HAP-1 (cell line): Measurements from ENCODE around the gene CLMN.

Source experiments
- DNase-seq, 2 experiments: peaks; one replicate each; pipeline ENCODE4 v3.0.0-alpha.2; 2016 to 2020; ENCODE audit warnings: low spot score in 2 of 2
- H3K27me3 ChIP-seq: fragments of 250-450 bp; sonication (Bioruptor Pico); 2 replicates; pipeline ENCODE4 v1.5.1; 2020; ENCODE audit warnings: low read depth, mild to moderate bottlenecking, moderate library complexity
- H3K36me3 ChIP-seq: fragments of 250-450 bp; sonication (Bioruptor Pico); replicated peaks from 2 replicates; pipeline ENCODE4 v1.5.1; 2020; ENCODE audit warnings: mild to moderate bottlenecking
- H3K4me1 ChIP-seq: fragments of 250-450 bp; sonication (Bioruptor Pico); 2 replicates; pipeline ENCODE4 v1.5.1; 2020; ENCODE audit warnings: mild to moderate bottlenecking
- H3K4me3 ChIP-seq: fragments of 250-450 bp; sonication (Bioruptor Pico); 2 replicates; pipeline ENCODE4 v1.5.1; 2020; ENCODE audit warnings: mild to moderate bottlenecking, moderate library complexity
- H3K9me3 ChIP-seq: fragments of 250-450 bp; sonication (Bioruptor Pico); 2 replicates; pipeline ENCODE4 v1.5.1; 2020; ENCODE audit warnings: mild to moderate bottlenecking, moderate library complexity
- in situ Hi-C: fragments of 300-500 bp; cut with MboI; formaldehyde crosslinking; loops from 3 replicates; pipeline ENCODE4 v1.14.3; 2020; ENCODE audit warnings: low sequenced_read_pairs, inconsistent platforms, mixed read lengths

Gene CLMN

GRCh38 chr14:95163132-95163531 lies 156.6 kb downstream of the CLMN start:
- no peaks in the 10 kb centered on the region for H3K9me3 ChIP-seq
- DNase-seq = no peak
- no peaks in the 10 kb centered on the region for H3K27me3 ChIP-seq
- no peak overlapping the region for H3K4me3 ChIP-seq
- in situ Hi-C loops = no loop called here
- no peaks in the 10 kb centered on the region for H3K4me1 ChIP-seq
- no peaks in the 10 kb centered on the region for H3K36me3 ChIP-seq

- H3K36me3 ChIP-seq = no peaks in the 10 kb centered on the region
- no peaks in the 10 kb centered on the region for H3K4me1 ChIP-seq
- H3K27me3 ChIP-seq = no peaks in the 10 kb centered on the region
- no peak for DNase-seq
- in situ Hi-C loops = no loop called here
- no peak overlapping the region for H3K4me3 ChIP-seq
- H3K9me3 ChIP-seq = no peaks in the 10 kb centered on the region
Observed at GRCh38 chr14:95162641-95163040, 157.1 kb downstream of the CLMN start.

- in situ Hi-C loops = no loop called here
Observed at GRCh38 chr14:95157327-95158189, 162.2 kb downstream of the CLMN start, which contains the start of gene DICER1. TSS of gene DICER1 (minus strand) at chr14:95157529. CDS start at chr14:95133458, 24,071 bp downstream.

GRCh38 chr14:95157048-95157326 lies 162.7 kb downstream of the CLMN start:
- Histone ChIP-seq H3K4me3 (peak overlapping the region; percentile 66), H3K4me1 (peaks cover 8% of the 10 kb centered on the region), H3K9me3 (no peaks in the 10 kb centered on the region), H3K27me3 (no peaks in the 10 kb centered on the region), H3K36me3 (no peaks in the 10 kb centered on the region)
- no peak for DNase-seq
- in situ Hi-C loops = no loop called here

More at GRCh38 chr14:95157327-95158189, 162.2 kb downstream of the CLMN start, which contains the start of gene DICER1:
- Histone ChIP-seq H3K9me3 (no peaks in the 10 kb centered on the region), H3K4me3 (peak within 1 kb of the TSS; percentile 66), H3K4me1 (peaks cover 8% of the 10 kb centered on the region), H3K27me3 (no peaks in the 10 kb centered on the region), H3K36me3 (no peaks in the 10 kb centered on the region)
- DNase-seq = peak; percentile 80 to 97

- Histone ChIP-seq H3K4me3 (peak overlapping the region; percentile 66), H3K36me3 (no peaks in the 10 kb centered on the region), H3K27me3 (no peaks in the 10 kb centered on the region), H3K4me1 (peaks cover 8% of the 10 kb centered on the region), H3K9me3 (no peaks in the 10 kb centered on the region)
- in situ Hi-C loops = no loop called here
- peak in 1 of 2 experiments; percentile 41 for DNase-seq
Observed at GRCh38 chr14:95156161-95157047, 163.3 kb downstream of the CLMN start.

GRCh38 chr14:95155045-95155444 lies 164.7 kb downstream of the CLMN start:
- in situ Hi-C loops = no loop called here
- no peaks in the 10 kb centered on the region for H3K9me3 ChIP-seq
- H3K4me1 ChIP-seq = peaks cover 8% of the 10 kb centered on the region
- peak overlapping the region; percentile 66 for H3K4me3 ChIP-seq
- H3K36me3 ChIP-seq = no peaks in the 10 kb centered on the region
- H3K27me3 ChIP-seq = no peaks in the 10 kb centered on the region
- DNase-seq = peak in 1 of 2 experiments; percentile 40

GRCh38 chr14:95153866-95154265 lies 165.8 kb downstream of the CLMN start:
- H3K4me3 ChIP-seq = no peak overlapping the region
- peaks cover 8% of the 10 kb centered on the region for H3K4me1 ChIP-seq

GRCh38 chr14:95151561-95151960 lies 168.1 kb downstream of the CLMN start:
- Histone ChIP-seq H3K9me3 (no peaks in the 10 kb centered on the region; the same call in 1 of the 2 replicates), H3K27me3 (no peaks in the 10 kb centered on the region), H3K4me3 (no peak overlapping the region), H3K36me3 (no peaks in the 10 kb centered on the region), H3K4me1 (peaks cover 8% of the 10 kb centered on the region)
- no peak for DNase-seq
- in situ Hi-C loops = no loop called here

More at GRCh38 chr14:95153866-95154265, 165.8 kb downstream of the CLMN start:
- in situ Hi-C loops = no loop called here
- DNase-seq = no peak
- Histone ChIP-seq H3K36me3 (no peaks in the 10 kb centered on the region), H3K27me3 (no peaks in the 10 kb centered on the region), H3K9me3 (no peaks in the 10 kb centered on the region)

GRCh38 chr14:95150910-95151309 lies 168.8 kb downstream of the CLMN start:
- Histone ChIP-seq H3K36me3 (no peaks in the 10 kb centered on the region), H3K9me3 (no peaks in the 10 kb centered on the region; the same call in 1 of the 2 replicates), H3K27me3 (no peaks in the 10 kb centered on the region), H3K4me1 (peaks cover 14% of the 10 kb centered on the region), H3K4me3 (no peak overlapping the region)
- no peak for DNase-seq
- in situ Hi-C loops = no loop called here

- peaks cover 18% of the 10 kb centered on the region for H3K4me1 ChIP-seq
- H3K9me3 ChIP-seq = no peaks in the 10 kb centered on the region; the same call in 1 of the 2 replicates
- H3K36me3 ChIP-seq = no peaks in the 10 kb centered on the region
- no peaks in the 10 kb centered on the region for H3K27me3 ChIP-seq
- in situ Hi-C loops = no loop called here
- H3K4me3 ChIP-seq = no peak overlapping the region
- no peak for DNase-seq
Observed at GRCh38 chr14:95149441-95149840, 170.3 kb downstream of the CLMN start.

GRCh38 chr14:95147597-95147996 lies 172.1 kb downstream of the CLMN start:
- peaks cover 33% of the 10 kb centered on the region for H3K4me1 ChIP-seq
- in situ Hi-C loops = no loop called here
- no peak for DNase-seq
- H3K9me3 ChIP-seq = no peaks in the 10 kb centered on the region; the same call in 1 of the 2 replicates
- no peaks in the 10 kb centered on the region for H3K36me3 ChIP-seq
- H3K4me3 ChIP-seq = no peak overlapping the region
- H3K27me3 ChIP-seq = no peaks in the 10 kb centered on the region

GRCh38 chr14:95146079-95146771 lies 173.5 kb downstream of the CLMN start:
- DNase-seq = no peak
- Histone ChIP-seq H3K27me3 (no peaks in the 10 kb centered on the region), H3K9me3 (no peaks in the 10 kb centered on the region; the same call in 1 of the 2 replicates), H3K4me3 (no peak overlapping the region), H3K4me1 (peaks cover 47% of the 10 kb centered on the region), H3K36me3 (no peaks in the 10 kb centered on the region)
- in situ Hi-C loops = no loop called here

- Histone ChIP-seq H3K4me1 (peaks cover 60% of the 10 kb centered on the region), H3K4me3 (no peak overlapping the region), H3K36me3 (no peaks in the 10 kb centered on the region), H3K27me3 (no peaks in the 10 kb centered on the region), H3K9me3 (no peaks in the 10 kb centered on the region; the same call in 1 of the 2 replicates)
- in situ Hi-C loops = no loop called here
- no peak for DNase-seq
Observed at GRCh38 chr14:95144849-95145248, 174.9 kb downstream of the CLMN start.
